A549 (cell line): Measurements from ENCODE around the gene HOXD10.

Experiments
- EP300 ChIP-seq, 2 experiments: fragments of >200 bp; sonication (Bioruptor Twin); formaldehyde crosslinking; IDR thresholded peaks; 2 replicates in 1 of 2; 3 replicates in 1 of 2; pipeline ENCODE4 v1.6.1; 2016 to 2017
- POLR2A ChIP-seq: IDR thresholded peaks from 2 replicates; pipeline ENCODE4 v1.6.1; 2012; ENCODE audit warnings: mild to moderate bottlenecking, low read length

- no peak for TF ChIP-seq POLR2A
- no peak for TF ChIP-seq EP300 (IDR thresholded peaks at IDR 0.05)
These were observed 22.5 kb downstream of the HOXD10 start for GRCh38 chr2:176138923-176139660.
